ENCODE results near the gene SHCBP1. TPM values are rescaled to one million over a fixed set of nuclear protein-coding genes. Genes with fewer than 3 reads are reported as not detected.

SHCBP1 gene
- total RNA-seq, 4 donors from 2014 or later: 0.57 to 2.4 (median 1.3) TPM

- TF ChIP-seq CTCF (IDR thresholded peaks at IDR 0.05; ENCODE audit: low read depth): no peak
Observed at GRCh38 chr16:46648656-46649055, 27.5 kb upstream of the SHCBP1 start.

GRCh38 chr16:46638947-46639925 is 18.1 kb upstream of the SHCBP1 start:
- TF ChIP-seq CTCF (IDR thresholded peaks at IDR 0.05; ENCODE audit: low read depth): no peak

- TF ChIP-seq CTCF (IDR thresholded peaks at IDR 0.05; ENCODE audit: low read depth): no peak
Observed at GRCh38 chr16:46632778-46633733, 11.9 kb upstream of the SHCBP1 start.

- no peak for TF ChIP-seq CTCF (IDR thresholded peaks at IDR 0.05; ENCODE audit: low read depth)
Observed at GRCh38 chr16:46629331-46630219, 8.4 kb upstream of the SHCBP1 start.

GRCh38 chr16:46627746-46628145 is 6.6 kb upstream of the SHCBP1 start:
- TF ChIP-seq CTCF (IDR thresholded peaks at IDR 0.05; ENCODE audit: low read depth): no peak

GRCh38 chr16:46621934-46622676 is 926 bp upstream of the SHCBP1 start:
- TF ChIP-seq CTCF (IDR thresholded peaks at IDR 0.05; ENCODE audit: low read depth): no peak
